A549 (cell line): ENCODE data around the gene SLC15A5.

Source experiments
- HDAC2 ChIP-seq: fragments of 200-600 bp; sonication (generic); IDR thresholded peaks from 2 replicates; pipeline ENCODE4 v1.6.1; 2016
- JUNB ChIP-seq: fragments of >200 bp; sonication (Bioruptor Twin); formaldehyde crosslinking; IDR thresholded peaks from 2 replicates; pipeline ENCODE4 v1.6.1; 2016
- PHF8 ChIP-seq: fragments of 200-600 bp; sonication (generic); IDR thresholded peaks from 2 replicates; pipeline ENCODE4 v1.6.1; 2016; ENCODE audit warnings: low read depth, mild to moderate bottlenecking, antibody characterized with exemption, moderate library complexity, borderline replicate concordance

DNA sequence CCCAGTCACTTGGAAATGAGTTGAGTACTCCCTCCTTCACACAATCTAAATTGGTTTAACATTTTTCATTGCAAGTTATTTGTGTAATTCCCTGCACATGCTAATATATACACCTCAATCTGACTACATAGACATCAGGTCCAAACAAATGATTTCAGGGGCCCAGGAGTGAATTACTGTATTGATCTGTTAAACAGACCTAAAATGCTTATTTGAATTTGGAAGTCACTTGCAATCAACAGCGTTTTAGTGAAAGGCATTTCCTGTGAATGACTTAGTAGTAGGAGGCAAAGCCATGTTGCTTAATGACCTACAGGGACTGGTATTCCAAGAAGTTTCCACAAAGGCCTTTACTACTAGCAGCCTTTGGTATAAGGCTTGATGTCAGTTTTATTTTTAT lies 22.6 kb upstream of the SLC15A5 start:
- TF ChIP-seq JUNB (no peak), HDAC2 (no peak), PHF8 (no peak)
